Measurements from ENCODE around the gene CRACR2A.

CRACR2A gene

DNA sequence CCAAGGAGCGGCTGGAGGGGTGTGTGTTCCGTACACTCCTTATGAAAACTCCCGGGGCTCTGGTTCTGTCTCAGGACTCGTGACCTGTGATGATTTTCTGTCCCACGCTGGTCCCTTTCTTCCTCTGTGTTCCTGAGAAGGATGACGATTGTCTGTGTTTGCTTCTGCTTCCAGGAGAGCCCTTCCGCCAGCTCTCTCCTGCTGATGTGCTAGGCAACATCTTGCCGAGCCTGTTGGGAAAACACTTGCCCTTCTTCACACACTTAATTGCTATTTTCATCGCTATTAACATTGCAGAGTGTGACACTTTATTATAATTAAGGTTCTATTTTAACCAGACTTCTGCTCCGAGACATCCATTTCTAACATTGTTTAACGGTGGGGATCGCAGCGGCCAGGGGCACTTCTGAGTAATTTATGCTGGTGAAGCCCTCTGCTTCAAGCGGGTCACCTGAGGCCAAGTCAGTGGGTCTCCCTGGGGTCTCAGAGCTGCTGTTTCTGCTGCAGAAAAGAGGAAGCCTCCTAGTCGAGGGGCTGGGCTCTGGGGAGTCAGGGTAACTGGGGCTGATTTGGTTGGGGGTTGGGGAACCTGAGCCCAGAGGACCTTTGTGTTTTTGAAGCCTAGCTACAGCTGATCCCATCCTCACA, 173.3 kb downstream of the CRACR2A start:
- TF ChIP-seq, protein P1, sequence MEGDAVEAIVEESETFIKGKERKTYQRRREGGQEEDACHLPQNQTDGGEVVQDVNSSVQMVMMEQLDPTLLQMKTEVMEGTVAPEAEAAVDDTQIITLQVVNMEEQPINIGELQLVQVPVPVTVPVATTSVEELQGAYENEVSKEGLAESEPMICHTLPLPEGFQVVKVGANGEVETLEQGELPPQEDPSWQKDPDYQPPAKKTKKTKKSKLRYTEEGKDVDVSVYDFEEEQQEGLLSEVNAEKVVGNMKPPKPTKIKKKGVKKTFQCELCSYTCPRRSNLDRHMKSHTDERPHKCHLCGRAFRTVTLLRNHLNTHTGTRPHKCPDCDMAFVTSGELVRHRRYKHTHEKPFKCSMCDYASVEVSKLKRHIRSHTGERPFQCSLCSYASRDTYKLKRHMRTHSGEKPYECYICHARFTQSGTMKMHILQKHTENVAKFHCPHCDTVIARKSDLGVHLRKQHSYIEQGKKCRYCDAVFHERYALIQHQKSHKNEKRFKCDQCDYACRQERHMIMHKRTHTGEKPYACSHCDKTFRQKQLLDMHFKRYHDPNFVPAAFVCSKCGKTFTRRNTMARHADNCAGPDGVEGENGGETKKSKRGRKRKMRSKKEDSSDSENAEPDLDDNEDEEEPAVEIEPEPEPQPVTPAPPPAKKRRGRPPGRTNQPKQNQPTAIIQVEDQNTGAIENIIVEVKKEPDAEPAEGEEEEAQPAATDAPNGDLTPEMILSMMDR (IDR thresholded peaks at IDR 0.05; ENCODE audit: control extremely low read depth, extremely low read depth, low read depth, missing control alignments) = no peak
- no peak for DNase-seq (ENCODE audit: extremely low spot score)
- ChIA-PET CTCF (interaction anchor here (0.6 kb wide), 1 partner anchor 12 kb away, joined by 4 read pairs; no protein-coding TSS in a partner anchor), POLR2A (no interaction called here)

DNA sequence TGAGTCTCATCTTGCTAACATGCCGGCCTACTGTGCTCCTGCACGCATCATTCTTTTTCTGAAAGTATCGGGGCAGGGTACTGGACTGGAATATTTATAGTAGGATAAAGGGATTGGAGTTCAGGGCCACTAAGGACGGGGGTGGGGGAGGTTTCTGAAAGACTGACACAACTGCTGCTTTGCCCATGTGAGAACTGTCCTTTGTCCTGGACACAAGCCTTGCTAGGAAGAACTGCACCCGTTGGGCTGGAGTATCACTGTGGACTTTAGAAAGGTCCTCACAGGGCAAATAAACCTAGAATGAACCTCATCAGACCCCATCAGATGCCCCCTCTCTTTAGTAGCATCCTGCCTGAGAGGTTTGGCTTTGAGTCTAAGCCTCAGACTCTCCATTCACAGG, 174.4 kb downstream of the CRACR2A start:
- ChIA-PET POLR2A (no interaction called here), CTCF (no interaction called here)
- no peak for DNase-seq (ENCODE audit: extremely low spot score)
- TF ChIP-seq, protein P1 (IDR thresholded peaks at IDR 0.05; ENCODE audit: control extremely low read depth, extremely low read depth, low read depth, missing control alignments) = no peak

DNA sequence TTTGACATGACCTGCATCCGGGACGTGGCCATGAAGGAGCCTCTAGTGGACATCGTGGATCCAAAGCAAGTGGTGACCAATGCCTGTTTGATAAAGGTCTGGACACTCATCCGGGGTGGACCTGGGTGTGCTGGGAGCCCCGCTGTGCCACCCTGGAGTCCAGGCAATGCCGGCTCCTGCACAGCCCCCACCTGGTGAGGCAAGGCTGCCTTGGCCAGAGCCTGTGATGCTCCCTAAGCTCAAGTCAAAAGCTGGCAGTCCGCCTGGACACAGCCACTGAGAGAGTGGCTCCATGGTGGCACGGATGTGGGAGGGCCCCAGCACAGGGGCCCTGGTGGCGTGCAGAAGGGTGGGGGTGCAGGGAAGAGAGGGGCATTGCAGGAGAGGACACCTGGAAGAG, 176.0 kb downstream of the CRACR2A start:
- ChIA-PET CTCF (interaction anchor here (0.9 to 1.0 kb wide), 2 partner anchors 14 to 277 kb away, joined by 3 read pairs; no protein-coding TSS in a partner anchor), POLR2A (no interaction called here)
- no peak for DNase-seq (ENCODE audit: extremely low spot score)
- TF ChIP-seq, protein P1 (IDR thresholded peaks at IDR 0.05; ENCODE audit: control extremely low read depth, extremely low read depth, low read depth, missing control alignments) = no peak

DNA sequence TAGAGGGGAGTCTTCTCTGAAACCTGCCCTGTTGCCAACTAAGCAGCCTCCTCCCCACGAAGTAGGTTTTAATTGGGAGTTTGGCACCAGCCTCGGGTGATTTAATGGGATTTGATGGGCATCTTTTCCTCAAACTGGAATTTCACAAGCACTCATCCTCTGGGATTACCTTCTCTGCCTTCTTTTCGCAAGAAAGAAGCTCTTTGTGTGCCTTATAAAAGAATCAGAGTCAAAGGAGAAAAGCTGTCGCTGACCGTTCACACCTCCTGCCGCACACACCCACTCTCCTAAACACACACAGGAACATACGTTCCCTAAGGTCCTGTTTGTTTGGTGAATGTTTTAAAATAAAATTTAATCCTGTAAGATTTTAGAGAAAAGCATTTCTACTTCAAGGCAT, 177.9 kb downstream of the CRACR2A start:
- ChIA-PET POLR2A (no interaction called here), CTCF (no interaction called here)
- TF ChIP-seq, protein P1 (IDR thresholded peaks at IDR 0.05; ENCODE audit: control extremely low read depth, extremely low read depth, low read depth, missing control alignments) = no peak
- no peak for DNase-seq (ENCODE audit: extremely low spot score)

GRCh38 chr12:3572560-3572959, 180.3 kb downstream of the CRACR2A start:
- CTCF ChIA-PET = no interaction called here

DNA sequence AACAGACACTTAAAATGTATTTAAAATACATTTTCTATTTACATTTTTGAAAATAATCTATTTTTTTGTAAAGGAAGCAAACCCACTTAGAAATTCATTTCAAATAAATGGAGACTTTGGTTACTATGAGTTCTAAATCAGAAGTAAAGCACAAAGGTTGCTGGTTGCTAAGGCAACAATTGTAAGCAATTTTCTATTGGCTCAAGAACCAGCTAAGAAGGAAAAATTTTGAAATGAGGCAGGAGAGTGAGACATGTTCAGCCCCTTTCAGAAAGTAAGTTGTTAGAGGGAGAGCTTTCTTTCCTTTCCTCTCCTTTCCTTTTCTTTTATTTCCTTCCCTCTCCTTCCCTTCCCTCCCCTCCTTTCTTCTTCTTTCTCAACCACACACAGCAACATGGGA, 181.2 kb downstream of the CRACR2A start:
- DNase-seq (ENCODE audit: extremely low spot score) = no peak
- CTCF ChIA-PET = no interaction called here
- POLR2A ChIA-PET = no interaction called here
- TF ChIP-seq, protein P1 (IDR thresholded peaks at IDR 0.05; ENCODE audit: control extremely low read depth, extremely low read depth, low read depth, missing control alignments) = no peak

More at GRCh38 chr12:3572560-3572959, 180.3 kb downstream of the CRACR2A start:
- no peak for DNase-seq (ENCODE audit: extremely low spot score)
- TF ChIP-seq, protein P1 (IDR thresholded peaks at IDR 0.05; ENCODE audit: control extremely low read depth, extremely low read depth, low read depth, missing control alignments) = no peak
- POLR2A ChIA-PET = no interaction called here
